Hepatocyte (in vitro differentiated cells): ENCODE results near the gene FOXO1.

ENCODE experiments used
- EZH2 ChIP-seq: fragments of 200-600 bp; sonication (generic); IDR thresholded peaks from 2 replicates; pipeline ENCODE4 v1.6.1; 2016; ENCODE audit warnings: antibody characterized with exemption, mild to moderate bottlenecking, borderline replicate concordance
- EZH2phosphoT487 ChIP-seq: fragments of 200-600 bp; sonication (generic); IDR thresholded peaks from one replicate; pipeline ENCODE4 v1.6.1; 2018; ENCODE audit warnings: antibody characterized with exemption, mild to moderate bottlenecking, low read depth, moderate library complexity; ENCODE audit not compliant: unreplicated experiment, severe bottlenecking
- TF ChIP-seq, protein P1 (sequence below): fragments of 200-600 bp; sonication (generic); IDR thresholded peaks from 2 replicates; pipeline ENCODE4 v1.5.1; 2016; ENCODE audit warnings: antibody characterized with exemption, mild to moderate bottlenecking; ENCODE audit not compliant: poor library complexity

DNA sequence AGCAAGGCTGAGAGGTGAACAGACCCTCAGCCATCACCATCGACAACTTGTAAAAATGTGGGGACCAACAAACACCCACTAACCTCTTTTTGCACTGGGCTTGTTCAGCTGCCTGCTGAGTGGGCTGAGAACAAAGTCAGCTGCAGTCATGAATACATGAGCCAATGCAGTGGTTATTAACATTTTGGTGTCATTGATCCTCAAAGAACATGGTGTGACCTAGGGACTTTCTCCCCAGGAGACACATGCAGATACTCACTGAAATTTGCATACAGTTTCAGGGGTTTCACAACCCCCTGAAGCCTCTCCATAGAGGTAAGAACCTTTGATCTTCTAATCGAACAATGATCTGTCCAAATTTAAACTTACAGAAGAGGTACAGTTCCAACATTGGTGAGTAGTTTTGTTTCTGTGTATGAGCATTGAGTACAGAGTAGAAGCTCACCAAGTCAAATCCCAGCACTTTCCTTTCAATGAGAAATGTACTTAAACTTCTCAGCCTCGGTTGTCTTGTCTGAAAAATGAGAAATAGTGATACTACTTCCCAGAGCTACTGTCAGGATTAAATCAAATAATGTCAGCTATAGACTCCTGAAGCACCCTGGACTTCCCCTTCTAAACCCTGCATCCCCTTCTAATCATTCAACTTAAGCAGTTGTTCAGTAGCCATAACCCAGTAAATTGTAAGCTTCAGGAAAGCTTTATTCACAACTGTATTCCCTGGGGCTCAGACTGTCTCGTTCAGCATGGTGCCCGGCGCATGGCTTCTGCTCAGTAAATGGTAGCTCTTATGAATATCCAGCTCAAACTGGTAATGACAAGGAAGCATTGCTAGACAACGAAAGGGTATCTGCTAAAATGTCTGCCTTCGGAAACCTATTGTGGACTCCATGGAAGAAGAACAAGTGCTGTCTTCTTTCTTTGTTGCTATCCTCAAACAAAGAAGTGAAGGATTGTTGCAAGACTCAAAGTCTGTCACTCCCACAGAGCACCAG, 148.7 kb downstream of the FOXO1 start:
- TF ChIP-seq, protein P1, sequence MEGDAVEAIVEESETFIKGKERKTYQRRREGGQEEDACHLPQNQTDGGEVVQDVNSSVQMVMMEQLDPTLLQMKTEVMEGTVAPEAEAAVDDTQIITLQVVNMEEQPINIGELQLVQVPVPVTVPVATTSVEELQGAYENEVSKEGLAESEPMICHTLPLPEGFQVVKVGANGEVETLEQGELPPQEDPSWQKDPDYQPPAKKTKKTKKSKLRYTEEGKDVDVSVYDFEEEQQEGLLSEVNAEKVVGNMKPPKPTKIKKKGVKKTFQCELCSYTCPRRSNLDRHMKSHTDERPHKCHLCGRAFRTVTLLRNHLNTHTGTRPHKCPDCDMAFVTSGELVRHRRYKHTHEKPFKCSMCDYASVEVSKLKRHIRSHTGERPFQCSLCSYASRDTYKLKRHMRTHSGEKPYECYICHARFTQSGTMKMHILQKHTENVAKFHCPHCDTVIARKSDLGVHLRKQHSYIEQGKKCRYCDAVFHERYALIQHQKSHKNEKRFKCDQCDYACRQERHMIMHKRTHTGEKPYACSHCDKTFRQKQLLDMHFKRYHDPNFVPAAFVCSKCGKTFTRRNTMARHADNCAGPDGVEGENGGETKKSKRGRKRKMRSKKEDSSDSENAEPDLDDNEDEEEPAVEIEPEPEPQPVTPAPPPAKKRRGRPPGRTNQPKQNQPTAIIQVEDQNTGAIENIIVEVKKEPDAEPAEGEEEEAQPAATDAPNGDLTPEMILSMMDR: no peak
- no peak for TF ChIP-seq EZH2
- TF ChIP-seq EZH2phosphoT487: no peak
